Myocyte (in vitro differentiated cells): ENCODE data around the gene CYB5D1. TPM values are rescaled to one million over a fixed set of nuclear protein-coding genes. Genes with fewer than 3 reads are reported as not detected.
"Not testable (repeated sequence)": the region's sequence is repeated elsewhere in the genome, so short reads cannot be mapped to it uniquely, and the experiment has no call there.

Experiments
- DNase-seq: peaks from one replicate; pipeline ENCODE4 v3.0.0-alpha.2; 2012; ENCODE audit warnings: low read depth
- total RNA-seq: library from RNA; depleted of rRNA; stranded (reverse); fragments of >200 nt; gene quantifications from 2 replicates; pipeline ENCODE4 v1.2.3, GENCODE V29; 2014

The CYB5D1 gene
- total RNA-seq, 1 donor from 2014 or later: 4.3 TPM

DNA sequence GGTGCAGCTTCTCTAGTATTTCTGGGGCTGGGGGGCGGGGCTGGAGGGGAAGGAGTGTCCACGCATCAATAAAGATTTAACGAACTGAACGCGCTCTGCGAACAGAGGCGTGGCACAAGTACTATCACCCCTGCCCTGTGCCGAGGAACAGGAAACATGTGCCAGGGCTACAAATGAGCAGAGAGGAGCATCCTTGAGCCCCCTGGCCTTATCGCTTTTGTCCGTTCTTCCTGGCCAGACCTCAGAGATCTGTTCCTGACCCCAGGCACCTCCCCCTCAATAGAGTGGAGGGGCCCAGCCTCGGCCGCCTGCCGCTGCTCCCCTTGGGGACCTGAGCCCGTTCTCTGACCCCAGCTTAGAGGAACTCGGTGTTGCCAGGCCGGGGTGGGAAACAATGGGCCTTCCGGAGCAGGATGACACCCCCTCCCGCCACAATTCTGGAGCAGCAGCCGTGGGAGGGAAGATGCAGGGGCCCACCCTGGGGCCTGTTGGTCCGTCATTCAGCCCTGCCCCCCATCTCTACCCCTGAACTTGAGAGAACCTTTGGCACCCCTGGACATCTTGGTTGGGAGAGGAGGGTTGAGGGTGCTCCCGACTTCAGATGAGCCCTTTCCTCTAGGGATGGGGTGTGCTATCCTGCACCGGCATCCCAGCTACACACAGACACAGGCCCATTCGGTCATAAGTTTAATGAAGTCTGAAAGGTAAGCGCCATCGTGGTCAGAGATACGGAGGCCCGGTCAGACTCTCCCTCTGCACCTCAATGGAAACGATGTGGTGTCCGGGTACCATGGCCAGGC is 1.6 kb upstream of the CYB5D1 start:
- peak; percentile 10 for DNase-seq

DNA sequence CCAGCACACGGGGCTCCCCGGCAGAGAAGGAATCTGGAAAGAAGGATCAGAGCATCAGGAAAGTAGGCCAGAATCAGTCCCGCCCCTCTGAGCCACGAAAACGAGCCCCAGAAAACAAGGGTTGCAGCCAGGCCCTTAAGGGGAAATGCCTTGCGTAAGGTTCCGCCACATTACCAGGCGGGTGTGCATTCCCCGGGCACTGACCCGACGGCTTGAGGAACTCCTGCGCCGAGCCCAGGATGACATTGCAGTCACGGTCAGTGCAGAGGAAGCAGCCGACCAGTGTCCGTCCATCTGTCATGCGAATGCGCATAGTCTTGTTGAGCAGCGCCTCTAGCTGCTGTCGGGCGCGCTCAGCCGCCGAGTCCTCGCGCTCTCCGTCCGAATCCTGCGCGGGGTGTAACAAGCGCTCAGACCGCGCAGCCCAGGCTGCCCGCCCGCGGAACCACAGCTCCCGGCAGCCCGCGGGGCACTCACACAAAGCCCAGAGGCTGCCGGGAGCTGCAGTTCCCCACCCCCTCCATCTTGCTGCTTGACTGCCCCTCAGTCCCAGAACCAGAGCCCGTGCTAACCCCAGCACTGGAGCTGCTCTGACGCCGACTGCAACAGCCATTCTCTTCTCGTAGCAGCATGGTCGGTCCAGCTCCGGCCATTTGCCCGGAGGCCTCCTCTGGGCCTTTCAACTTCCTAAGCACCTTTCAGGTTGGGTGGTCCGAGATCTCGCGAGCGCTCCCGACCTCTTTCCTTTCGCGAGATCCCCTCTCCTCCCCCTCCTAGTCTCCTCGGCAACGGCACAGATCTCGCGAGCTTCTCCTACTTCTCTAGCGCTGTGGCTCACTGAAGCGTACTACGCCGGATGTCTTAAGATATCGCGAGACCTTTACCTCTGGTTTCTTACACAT is 741 bp upstream of the CYB5D1 start, which contains the start of gene NAA38:
TSS of gene NAA38 (minus strand) at position 749 of the 902 bp plus-strand sequence. CDS start at position 653, 96 bp downstream.
- DNase-seq: peak; percentile 100

DNA sequence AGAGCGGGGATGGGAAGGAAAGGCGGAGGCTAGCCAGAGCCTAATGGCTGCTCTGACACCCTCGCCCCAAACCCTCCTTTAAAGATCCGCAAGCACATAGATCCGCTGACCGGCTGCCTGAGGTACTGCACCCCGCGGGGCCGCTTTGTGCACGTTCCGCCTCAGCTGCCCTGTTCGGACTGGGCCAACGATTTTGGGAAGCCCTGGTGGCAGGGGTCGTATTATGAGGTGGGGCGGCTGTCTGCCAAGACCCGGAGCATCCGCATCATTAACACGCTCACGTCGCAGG is 663 bp downstream of the CYB5D1 start:
- DNase-seq: peak; percentile 36

DNA sequence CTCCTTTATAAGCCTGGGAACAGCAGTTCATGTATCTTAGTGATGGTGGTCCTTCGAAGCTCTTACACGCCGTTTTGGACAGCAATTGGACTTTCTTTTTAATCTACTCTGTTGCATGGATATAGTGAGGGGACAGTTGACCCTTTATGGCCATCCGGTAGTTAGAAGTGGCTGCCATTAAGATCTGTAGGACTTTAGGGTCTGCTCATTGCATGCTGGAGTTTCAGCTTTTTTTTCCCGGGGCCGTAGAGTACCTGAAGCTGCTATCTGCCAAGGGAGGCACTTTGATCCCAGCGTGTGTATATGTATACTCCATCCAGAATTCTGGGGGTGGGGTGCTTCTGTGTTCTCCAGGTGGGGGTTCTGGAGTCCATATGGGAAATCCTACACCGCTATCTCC is 1.2 kb downstream of the CYB5D1 start:
- no peak for DNase-seq

DNA sequence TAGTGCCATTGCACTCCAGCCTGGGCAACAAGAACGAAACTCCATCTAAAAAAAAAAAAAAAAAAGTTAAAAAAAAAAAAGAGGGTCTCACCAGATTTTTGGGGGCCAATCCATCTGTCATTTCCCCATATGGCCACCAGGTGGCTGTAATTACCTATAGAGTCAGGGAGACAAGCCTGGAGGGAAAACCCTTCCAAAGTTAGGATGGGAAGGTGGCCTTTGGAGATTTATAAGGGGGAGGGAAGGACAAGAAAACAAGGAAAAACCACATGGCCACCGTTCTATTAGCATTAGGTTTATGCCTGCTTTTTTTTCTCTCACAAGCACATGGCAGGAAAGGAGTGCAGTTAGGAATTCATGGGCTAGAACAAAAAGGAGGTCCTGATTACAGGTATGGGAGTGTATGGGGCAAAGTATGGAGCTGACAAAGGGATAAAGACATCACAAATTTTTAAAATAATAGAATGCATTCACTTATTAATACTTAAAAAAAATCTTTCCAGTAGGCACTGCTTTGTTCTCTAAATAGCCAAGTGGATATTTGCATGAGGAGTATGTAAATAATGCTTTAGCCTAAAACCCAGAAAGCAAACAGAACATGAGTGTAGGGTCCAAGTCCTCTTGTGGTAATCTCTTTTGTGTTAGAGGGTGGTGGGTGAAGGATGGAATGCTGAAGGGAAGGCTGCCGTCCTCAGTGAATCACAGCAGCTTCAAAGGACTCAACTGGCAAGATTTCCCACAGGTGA is 5.1 kb downstream of the CYB5D1 start:
- DNase-seq: peak; percentile 61

DNA sequence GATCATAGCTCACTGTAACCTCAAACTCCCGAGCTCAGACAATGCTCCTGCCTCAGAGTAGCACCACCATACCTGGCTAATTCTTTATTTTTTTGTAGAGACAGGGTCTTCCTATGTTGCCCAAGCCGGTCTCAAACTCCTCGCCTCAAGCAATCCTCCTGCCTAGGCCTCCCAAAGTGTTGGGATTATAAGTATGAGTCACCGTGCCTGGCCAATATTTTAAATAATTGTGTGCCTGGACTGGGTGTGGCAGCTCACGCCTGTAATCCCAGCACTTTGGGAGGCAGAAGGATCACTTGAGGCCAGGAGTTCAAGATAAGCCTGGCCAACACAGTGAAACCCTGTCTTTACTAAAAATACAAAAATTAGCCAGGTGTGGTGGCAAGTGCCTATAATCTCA is 6.6 kb downstream of the CYB5D1 start:
- not testable (repeated sequence) for DNase-seq

DNA sequence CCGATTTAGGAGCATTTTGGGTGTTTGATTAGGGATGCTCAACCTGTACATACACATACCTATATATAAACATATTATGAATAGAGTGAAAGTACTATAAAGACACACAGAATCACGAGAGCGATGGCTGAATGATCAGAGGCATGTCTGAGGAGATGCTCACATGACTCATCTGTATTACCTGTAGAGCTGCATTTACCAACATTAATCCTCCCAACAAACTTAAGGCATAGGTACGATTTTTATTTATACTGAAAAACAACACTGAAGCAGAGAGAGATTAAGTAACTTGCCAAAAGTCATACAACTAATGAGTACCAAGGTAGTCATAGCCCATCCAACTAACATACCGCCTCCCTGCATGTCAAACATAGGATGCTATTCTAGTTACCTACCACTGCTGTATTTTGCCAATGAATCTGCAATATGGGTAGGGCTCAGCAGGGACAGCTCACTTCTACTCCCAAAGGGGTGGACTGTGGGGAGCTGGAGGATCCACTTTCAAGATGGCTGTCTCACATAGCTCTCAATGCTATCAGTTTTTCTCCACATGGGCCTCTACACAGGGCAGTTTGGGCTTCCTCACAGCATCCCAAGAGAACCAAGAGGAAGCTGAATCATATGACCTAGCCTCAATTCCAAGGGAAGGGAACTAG is 7.3 kb downstream of the CYB5D1 start:
- DNase-seq: no peak

DNA sequence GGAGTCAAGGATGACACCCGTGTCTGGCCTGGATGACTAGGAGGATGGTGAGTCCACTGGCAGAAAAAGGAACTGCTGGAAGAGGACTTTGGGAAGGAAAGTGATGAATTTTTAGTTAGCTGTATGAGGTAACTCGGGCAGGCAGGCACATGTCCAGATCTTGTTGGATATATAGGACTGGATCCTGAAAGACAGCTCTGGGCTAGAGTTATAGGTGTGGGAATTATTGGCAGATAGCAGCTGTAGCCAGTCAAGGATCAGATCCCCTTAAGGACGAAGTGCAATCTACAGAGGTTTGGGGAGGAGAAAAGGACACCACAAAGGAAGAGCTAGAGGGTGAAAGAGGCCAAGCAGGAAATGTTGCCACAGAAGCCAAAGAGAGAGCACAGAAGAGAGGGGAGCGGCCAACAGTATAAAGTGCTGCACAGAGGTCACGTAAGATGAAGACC is 10.1 kb downstream of the CYB5D1 start:
- no peak for DNase-seq

DNA sequence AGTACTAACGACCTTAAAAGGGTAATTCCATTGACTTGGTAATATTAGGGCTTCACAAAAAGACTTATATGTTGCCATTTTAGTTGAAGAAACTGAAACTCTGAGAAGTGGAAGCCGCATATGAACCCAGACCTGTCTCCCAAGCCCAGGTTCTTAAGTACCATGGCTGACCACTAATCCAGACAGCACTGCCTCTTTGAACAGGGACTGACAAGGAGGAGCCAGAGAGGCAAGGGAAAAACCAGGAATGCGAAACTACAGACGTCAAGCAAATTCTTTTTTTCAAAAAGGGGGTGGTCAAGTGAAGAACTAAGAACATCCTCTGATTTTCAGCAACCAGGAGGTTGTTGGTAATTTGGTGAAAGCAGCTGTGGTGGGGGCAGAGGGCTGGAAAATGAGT is 15.2 kb downstream of the CYB5D1 start:
- DNase-seq: no peak

DNA sequence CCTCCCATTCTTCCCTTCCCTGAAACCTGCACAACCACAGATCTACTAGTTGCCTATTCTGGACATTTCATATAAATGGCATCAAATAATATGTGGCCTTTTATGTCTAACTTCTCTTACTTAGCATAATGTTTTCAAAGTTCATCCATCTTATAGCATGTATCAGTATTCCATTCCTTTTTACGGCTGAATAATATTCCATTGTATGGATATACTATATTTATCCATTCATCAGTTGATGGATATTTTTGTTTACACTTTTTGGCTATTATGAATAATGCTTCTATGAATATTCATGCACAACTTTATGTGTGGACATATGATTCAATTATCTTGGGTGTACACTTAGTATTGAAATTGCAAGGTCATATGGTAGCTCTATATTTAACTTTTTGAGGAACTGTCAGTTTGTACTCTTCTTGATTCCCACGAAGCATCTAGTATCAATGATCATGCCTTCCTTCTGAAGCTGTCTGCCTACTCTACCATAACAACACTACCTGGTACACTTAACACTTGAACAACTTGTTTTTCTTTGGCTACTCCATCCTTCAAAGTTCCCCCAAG is 18.1 kb downstream of the CYB5D1 start:
- no peak for DNase-seq

DNA sequence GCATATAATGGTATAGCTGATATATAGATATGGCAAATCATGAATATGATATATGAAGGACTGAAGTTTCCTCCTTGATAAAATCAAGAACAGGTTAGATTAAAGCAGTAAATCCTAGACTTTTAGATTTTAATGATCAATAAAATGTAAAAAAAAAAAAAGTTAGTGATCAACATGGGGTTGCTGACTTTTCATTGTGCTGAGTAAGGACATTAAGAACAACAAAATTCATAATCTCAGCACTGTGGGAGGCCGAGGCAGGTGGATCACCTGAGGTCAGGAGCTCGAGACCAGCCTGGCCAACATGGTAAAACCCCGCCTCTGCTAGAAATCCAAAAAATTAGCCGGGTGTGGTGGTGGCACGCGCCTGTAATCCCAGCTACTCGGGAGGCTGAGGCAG is 20.4 kb downstream of the CYB5D1 start:
- DNase-seq: no peak

DNA sequence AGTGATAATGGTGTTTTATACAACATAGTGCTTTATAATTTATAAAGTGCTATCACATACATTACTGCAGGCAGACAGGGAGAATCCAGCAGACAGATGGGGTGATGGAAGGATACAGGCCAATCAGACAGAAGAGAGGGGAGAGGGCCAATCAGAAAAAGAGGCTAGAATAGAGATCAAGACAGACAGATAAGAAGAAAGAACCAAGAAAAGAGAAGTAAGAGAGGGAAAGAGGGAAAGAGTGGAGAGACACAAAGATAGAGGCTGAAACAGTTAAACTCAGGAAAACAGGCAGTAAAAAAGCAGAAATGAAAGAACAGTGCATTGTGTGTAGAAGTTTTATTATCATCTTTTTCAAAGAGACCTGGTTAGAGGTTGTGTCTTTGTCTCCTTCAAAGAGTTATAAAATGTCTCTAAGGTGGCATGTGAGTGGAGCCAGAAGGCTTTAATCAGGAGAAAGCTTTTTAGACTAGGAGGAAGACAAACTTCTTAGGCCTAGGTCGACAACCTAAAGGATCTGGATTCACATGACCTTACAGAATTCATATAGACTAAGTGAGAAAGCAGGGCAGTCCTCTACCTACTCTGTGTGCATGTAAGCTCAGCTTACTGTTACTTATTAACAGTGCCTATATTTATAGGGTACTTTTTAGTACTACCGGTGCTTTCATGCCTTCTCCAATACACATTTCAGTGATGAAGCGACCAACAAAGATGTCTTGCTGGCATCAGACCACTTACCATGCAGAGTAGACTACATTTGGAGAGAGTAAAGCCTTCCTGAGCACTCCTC is 22.5 kb downstream of the CYB5D1 start:
- DNase-seq: no peak

DNA sequence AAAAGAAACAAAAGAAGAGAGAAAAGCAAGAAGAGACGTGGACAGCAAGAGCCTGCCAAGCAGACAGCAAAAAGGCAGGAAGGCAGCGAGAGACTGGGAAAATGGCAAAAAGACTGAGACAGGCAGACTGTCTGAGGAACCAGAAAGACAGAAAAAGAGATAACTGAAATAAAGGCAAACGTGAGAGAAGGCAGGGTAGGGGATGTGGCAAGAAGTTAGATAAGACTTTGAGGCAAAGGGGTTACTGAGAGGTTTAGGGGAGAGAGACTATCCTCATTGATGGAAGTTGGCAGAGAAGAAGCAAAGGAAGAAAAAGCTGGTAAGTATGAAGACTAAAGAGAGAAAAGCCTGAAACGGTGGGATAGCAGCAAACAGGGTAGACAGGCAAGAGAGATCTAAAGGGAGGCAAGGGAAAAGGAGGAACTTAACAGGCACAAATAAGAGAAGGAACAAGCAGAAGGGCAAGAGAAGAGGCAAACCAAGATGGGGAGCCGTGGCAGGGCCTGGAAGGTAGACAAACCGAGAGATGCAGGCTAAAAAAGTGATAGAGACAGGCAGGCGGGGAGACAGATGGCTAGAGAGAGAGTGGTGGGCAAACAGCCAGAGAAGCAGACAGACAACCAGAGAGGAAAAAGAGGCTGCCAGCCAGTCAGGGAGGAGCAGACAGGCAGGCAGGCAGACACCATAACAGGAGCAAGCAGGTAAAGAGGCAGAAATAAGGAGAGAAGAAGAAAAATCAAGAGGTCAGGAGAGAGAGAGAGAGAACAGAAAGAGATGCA is 23.7 kb downstream of the CYB5D1 start:
- peak; percentile 73 for DNase-seq

DNA sequence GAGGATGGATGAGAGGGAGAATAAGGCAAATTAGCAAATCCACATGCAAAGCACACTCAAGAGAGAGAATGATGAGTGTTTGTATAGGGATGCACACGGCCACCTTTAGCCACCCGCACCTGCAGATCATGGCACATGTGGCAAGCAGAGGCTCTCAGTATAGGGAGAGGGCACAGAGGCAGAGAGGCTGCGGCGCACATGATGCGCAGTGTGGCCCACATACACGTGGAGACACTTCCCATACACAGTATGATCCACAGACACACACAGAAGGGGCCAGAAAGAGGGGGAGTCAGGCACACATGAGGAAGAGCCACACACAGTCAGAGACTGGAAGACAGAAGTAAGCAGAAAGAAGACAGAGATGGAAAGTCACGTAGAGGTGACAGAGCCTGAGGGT is 24.3 kb downstream of the CYB5D1 start:
- no peak for DNase-seq

DNA sequence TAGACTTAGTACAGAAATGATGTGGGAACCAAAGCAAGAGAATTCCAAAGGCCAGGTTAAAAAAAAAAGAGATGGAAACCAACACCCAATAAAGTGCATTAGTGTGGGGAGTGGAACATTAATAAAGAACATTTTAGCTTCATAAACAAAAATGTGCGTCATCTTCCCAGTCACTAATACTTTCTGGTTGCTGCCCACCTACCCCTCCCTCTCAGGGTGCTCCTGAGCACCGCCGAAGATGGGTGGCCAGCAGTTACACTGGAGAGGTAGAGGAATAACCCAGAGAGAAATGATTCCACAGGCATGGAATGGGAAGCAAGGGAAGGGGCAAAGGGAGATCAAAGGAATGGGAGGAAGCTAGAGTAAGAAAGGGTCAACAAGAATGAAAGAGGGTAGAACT is 24.8 kb downstream of the CYB5D1 start:
- no peak for DNase-seq

DNA sequence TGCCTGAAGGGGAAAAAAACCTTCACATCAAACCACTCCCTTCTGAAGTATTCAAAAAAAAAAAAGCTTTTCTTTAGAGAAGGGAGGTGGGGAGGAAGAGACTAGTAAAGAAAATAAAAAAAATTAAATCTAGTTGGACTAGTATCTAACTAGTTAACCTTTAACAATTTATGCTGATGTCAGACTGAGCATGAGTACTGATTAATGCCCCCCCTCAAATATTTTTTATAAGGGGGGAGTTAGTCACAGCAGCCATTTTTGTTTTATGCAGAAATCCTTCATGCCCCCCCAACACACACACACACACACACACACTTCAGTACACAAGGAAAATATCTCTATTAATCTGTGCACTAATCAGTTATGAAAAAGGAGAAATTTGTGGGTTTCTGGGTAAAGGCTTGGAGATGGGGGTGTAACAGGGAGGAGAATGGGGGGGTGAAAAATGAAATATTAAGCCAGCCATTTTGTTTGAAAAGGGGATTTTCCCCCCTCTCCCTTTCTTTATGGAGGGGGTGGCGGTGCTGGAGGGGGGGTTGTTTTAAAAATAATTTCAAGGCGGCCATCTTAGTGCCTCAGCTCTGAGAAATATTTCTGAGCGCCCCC is 26.1 kb downstream of the CYB5D1 start:
- DNase-seq: peak; percentile 32

DNA sequence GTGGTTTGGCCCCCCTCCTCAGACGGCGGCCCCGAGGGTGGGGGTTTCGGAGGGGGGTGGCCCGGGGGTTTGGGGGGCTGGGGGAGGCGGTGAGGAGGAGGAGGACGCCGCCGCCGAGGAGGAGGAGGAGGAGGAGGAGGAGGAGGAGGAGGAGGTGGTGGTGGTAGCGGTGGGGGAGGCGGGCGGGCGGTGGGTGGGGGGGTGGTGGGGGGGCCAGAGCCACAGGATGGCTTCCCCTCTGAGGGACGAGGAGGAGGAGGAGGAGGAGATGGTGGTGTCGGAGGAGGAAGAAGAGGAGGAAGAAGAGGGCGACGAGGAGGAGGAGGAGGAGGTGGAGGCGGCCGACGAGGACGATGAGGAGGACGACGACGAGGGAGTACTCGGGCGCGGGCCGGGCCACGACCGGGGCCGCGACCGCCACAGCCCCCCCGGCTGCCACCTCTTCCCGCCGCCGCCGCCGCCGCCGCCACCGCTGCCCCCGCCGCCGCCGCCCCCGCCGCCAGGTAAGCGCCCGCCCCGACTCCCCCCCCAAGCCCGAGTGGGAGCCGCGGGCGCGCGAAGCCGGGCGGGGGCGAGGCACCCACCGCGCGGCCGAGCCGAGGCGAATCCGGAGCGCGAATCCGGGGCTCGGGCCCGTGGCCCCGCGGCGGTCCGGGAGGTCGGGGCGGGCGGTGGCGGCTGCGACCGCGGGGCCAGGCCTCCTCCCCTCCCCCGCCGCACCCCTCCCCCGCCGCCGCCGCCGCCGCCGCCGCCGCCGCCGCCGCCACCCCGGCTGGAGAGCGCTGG is 27.0 kb downstream of the CYB5D1 start:
- DNase-seq: peak; percentile 16
